GF-D8 (cell line): ENCODE data around the gene MTF2.
"Not testable (repeated sequence)": the region's sequence is repeated elsewhere in the genome, so short reads cannot be mapped to it uniquely, and the experiment has no call there.

Experiments
- DNase-seq: peaks from one replicate; lab custom pipeline; 2025; lab: John Stamatoyannopoulos, UW

MTF2 gene

GRCh38 chr1:93078986-93079654 is at the start of gene MTF2:
Gene MTF2, plus strand, starts transcription at chr1:93079283. Its CDS starts 244 bp downstream, at chr1:93079527.
- peak; percentile 81 for DNase-seq

GRCh38 chr1:93029317-93029716 is 49.8 kb upstream of the MTF2 start:
- DNase-seq: no peak

- not testable (repeated sequence) for DNase-seq
Measured at GRCh38 chr1:93030191-93030590, 48.9 kb upstream of the MTF2 start.

GRCh38 chr1:93031711-93032110 is 47.4 kb upstream of the MTF2 start:
- DNase-seq: no peak

- no peak for DNase-seq
Measured at GRCh38 chr1:93033029-93033428, 46.1 kb upstream of the MTF2 start.

- DNase-seq: no peak
Measured at GRCh38 chr1:93033785-93034184, 45.3 kb upstream of the MTF2 start.

- DNase-seq: no peak
Measured at GRCh38 chr1:93034397-93034796, 44.7 kb upstream of the MTF2 start.

GRCh38 chr1:93036672-93037071 is 42.4 kb upstream of the MTF2 start:
- DNase-seq: no peak

- DNase-seq: no peak
Measured at GRCh38 chr1:93042187-93043056, 36.7 kb upstream of the MTF2 start.

GRCh38 chr1:93043057-93043557 is 36.0 kb upstream of the MTF2 start:
- DNase-seq: no peak

GRCh38 chr1:93047618-93048017 is 31.5 kb upstream of the MTF2 start:
- no peak for DNase-seq

GRCh38 chr1:93051961-93052360 is 27.1 kb upstream of the MTF2 start:
- DNase-seq: no peak

- no peak for DNase-seq
Measured at GRCh38 chr1:93056214-93056613, 22.9 kb upstream of the MTF2 start.

GRCh38 chr1:93056649-93057048 is 22.4 kb upstream of the MTF2 start:
- no peak for DNase-seq

- DNase-seq: peak; percentile 1
Measured at GRCh38 chr1:93061895-93062792, 16.9 kb upstream of the MTF2 start.

GRCh38 chr1:93076268-93076667 is 2.8 kb upstream of the MTF2 start:
- no peak for DNase-seq

- no peak for DNase-seq
Measured at GRCh38 chr1:93078203-93078602, 880 bp upstream of the MTF2 start.

- DNase-seq: no peak
Measured at GRCh38 chr1:93078638-93078985, 471 bp upstream of the MTF2 start.

GRCh38 chr1:93079685-93080141 is 630 bp downstream of the MTF2 start:
- DNase-seq: peak; percentile 26

- DNase-seq: peak; percentile 50
Measured at GRCh38 chr1:93080179-93080823, 1.2 kb downstream of the MTF2 start.

- peak; percentile 11 for DNase-seq
Measured at GRCh38 chr1:93081716-93082115, 2.6 kb downstream of the MTF2 start.

GRCh38 chr1:93082313-93082712 is 3.2 kb downstream of the MTF2 start:
- no peak for DNase-seq
